ENCODE results near the gene CACNA1D.
A peak's percentile ranks its signal among the peaks of the same experiment; 100 is the strongest.

CACNA1D gene

DNA sequence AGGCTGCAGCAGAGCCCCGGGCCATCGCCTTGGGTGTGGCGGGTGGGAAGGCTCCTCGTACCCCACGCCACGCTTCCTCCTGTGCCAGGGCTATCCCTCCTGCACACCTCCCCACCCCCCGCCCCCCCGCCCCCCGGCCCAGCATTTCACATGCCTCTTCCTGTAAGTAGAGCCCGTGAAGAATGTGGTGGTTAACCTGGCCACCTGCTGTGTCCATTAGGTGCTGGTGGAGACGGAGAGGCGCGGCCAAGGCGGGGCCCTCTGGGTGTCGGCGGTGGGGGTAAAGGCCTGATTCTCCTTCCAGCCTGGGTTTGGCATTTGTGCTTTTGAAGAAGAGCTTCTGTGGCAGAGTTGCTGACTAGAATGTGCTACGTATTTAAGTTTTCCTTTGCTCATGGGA lies 224.1 kb downstream of the CACNA1D start:
- H3K14ac ChIP-seq (ENCODE audit: low read length in 2 of 2): no peak overlapping the region
- no peaks in the 10 kb centered on the region for H3K27me3 ChIP-seq (ENCODE audit: control insufficient read depth in 1 of 2, insufficient read depth in 1 of 2, low read length in 2 of 2)
- no peak overlapping the region for H2BK15ac ChIP-seq (ENCODE audit: low read depth, poor library complexity, severe bottlenecking)
- H3K79me1 ChIP-seq (replicated peaks; ENCODE audit: low read length, poor library complexity, severe bottlenecking): no peaks in the 10 kb centered on the region
- no peaks in the 10 kb centered on the region for H3K36me3 ChIP-seq (ENCODE audit: control insufficient read depth in 1 of 2, insufficient read depth in 2 of 2, low read depth in 1 of 2, low read length in 2 of 2)
- H3K27ac ChIP-seq (ENCODE audit: low read length, poor library complexity, severe bottlenecking): no peak overlapping the region
- H3K4ac ChIP-seq (ENCODE audit: low read depth in 1 of 2, low read length in 2 of 2): no peak overlapping the region
- H2BK12ac ChIP-seq (ENCODE audit: low read length in 2 of 2): no peak overlapping the region
- no peaks in the 10 kb centered on the region for H3K9me3 ChIP-seq (ENCODE audit: control insufficient read depth, low read length)
- DNase-seq: no peak
- no peak overlapping the region for H3K9ac ChIP-seq (ENCODE audit: low read length)
- H3K4me3 ChIP-seq (ENCODE audit: insufficient read depth in 1 of 2, low read depth in 1 of 2, low read length in 2 of 2): no peak overlapping the region
- peaks cover 4% of the 10 kb centered on the region for H3K4me1 ChIP-seq (ENCODE audit: control insufficient read depth, insufficient read depth, low read depth, low read length)
- H2BK120ac ChIP-seq (ENCODE audit: low read depth, low read length): no peak overlapping the region
- H2AK5ac ChIP-seq (ENCODE audit: low read length, severe bottlenecking): no peak overlapping the region
- no peak overlapping the region for H3K4me2 ChIP-seq (ENCODE audit: low read length, poor library complexity, severe bottlenecking)
- no peak overlapping the region for H2AFZ ChIP-seq (ENCODE audit: low read depth, low read length)
- no peak overlapping the region for H4K91ac ChIP-seq (ENCODE audit: low read length)
- no peak overlapping the region for H4K8ac ChIP-seq (ENCODE audit: low read length)
- no peak overlapping the region for H2BK5ac ChIP-seq (ENCODE audit: low read depth, low read length, poor library complexity, severe bottlenecking)
- H3K23ac ChIP-seq (ENCODE audit: low read length in 2 of 2): no peak overlapping the region
- 65% methylated on average over 8 of the region's 17 CpGs for WGBS
- H3K18ac ChIP-seq (ENCODE audit: low read depth in 1 of 2, low read length in 2 of 2): no peak overlapping the region

DNA sequence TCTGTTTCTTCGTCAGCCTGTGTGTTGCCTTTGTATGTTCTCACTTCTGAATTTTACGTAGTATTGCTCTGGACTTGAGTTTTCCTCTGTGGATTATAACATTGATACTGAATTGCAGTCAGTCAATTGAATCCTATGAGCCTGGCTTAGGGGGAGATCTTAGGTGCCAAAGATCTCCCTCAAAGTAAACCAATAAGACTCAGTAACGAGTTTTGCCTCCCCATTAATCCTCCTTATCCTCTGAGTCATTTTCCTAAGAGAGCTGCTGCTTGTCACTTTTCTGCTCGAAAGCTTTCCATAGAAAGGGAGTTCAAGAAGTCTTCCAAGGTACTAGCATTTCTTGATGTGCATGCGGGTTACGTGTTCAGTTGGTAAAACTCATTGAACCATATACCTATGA lies 225.4 kb downstream of the CACNA1D start:
- Histone ChIP-seq H2BK15ac (ENCODE audit: low read depth, poor library complexity, severe bottlenecking) (no peak overlapping the region), H4K8ac (ENCODE audit: low read length) (no peak overlapping the region), H3K27me3 (ENCODE audit: control insufficient read depth in 1 of 2, insufficient read depth in 1 of 2, low read length in 2 of 2) (no peaks in the 10 kb centered on the region), H3K79me1 (replicated peaks; ENCODE audit: low read length, poor library complexity, severe bottlenecking) (no peaks in the 10 kb centered on the region), H3K9me3 (ENCODE audit: control insufficient read depth, low read length) (no peaks in the 10 kb centered on the region), H2AFZ (ENCODE audit: low read depth, low read length) (no peak overlapping the region), H3K23ac (ENCODE audit: low read length in 2 of 2) (no peak overlapping the region), H2AK5ac (ENCODE audit: low read length, severe bottlenecking) (no peak overlapping the region), H3K18ac (ENCODE audit: low read depth in 1 of 2, low read length in 2 of 2) (no peak overlapping the region), H3K27ac (ENCODE audit: low read length, poor library complexity, severe bottlenecking) (no peak overlapping the region), H2BK120ac (ENCODE audit: low read depth, low read length) (no peak overlapping the region), H2BK12ac (ENCODE audit: low read length in 2 of 2) (no peak overlapping the region), H3K4ac (ENCODE audit: low read depth in 1 of 2, low read length in 2 of 2) (no peak overlapping the region), H3K14ac (ENCODE audit: low read length in 2 of 2) (no peak overlapping the region), H3K4me3 (ENCODE audit: insufficient read depth in 1 of 2, low read depth in 1 of 2, low read length in 2 of 2) (no peak overlapping the region), H3K4me2 (ENCODE audit: low read length, poor library complexity, severe bottlenecking) (no peak overlapping the region), H3K9ac (ENCODE audit: low read length) (no peak overlapping the region), H3K36me3 (ENCODE audit: control insufficient read depth in 1 of 2, insufficient read depth in 2 of 2, low read depth in 1 of 2, low read length in 2 of 2) (no peaks in the 10 kb centered on the region), H3K4me1 (ENCODE audit: control insufficient read depth, insufficient read depth, low read depth, low read length) (peaks cover 4% of the 10 kb centered on the region), H2BK5ac (ENCODE audit: low read depth, low read length, poor library complexity, severe bottlenecking) (no peak overlapping the region), H4K91ac (ENCODE audit: low read length) (no peak overlapping the region)
- no peak for DNase-seq
- WGBS: 59% methylated on average over 4 of the region's 6 CpGs

DNA sequence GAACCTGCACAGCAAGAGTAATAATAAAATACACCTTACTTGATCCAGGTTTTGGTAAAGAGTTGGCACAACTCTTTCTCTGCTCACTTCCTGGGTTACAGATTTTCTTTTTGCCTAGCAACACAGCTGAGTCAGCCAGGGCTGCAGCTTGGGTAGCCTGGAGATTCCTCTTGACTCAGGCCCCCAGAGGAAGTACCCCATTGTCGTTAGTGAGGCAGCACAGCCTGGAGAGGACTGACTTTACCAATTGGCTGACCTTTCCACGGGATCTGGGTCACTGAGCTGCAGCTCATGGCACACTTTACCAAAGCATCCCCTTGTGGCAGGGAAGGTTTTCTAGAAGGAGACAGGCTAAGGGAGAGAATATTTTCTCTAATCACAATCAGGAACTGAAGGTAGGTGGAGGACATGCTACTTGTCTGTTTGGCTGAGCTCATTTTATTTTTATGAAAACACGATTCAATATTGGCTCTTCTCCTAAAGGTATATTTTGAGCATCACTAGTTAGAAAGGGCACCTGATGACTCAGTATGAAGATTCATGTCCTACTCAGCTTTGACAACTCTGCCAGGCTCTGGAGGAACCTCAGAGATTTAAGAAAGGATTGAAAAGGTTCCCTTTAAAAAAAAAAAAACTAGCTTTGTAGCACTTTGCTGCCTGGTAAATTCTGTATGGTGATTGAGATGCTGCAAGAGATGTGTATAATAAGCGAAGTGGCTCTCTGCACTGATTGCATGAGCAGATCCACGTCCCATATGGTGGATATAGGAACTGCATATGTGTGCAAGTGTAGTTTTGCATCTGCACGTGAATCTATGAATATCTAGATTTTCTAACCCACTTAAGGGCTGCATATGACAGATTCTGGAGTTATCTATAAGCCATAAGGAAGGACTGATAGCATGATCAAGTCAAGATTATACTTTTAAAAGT lies 227.0 kb downstream of the CACNA1D start:
- Histone ChIP-seq H3K23ac (ENCODE audit: low read length in 2 of 2) (no peak overlapping the region), H3K36me3 (ENCODE audit: control insufficient read depth in 1 of 2, insufficient read depth in 2 of 2, low read depth in 1 of 2, low read length in 2 of 2) (no peaks in the 10 kb centered on the region), H3K4me2 (ENCODE audit: low read length, poor library complexity, severe bottlenecking) (no peak overlapping the region), H2BK120ac (ENCODE audit: low read depth, low read length) (no peak overlapping the region), H2AFZ (ENCODE audit: low read depth, low read length) (no peak overlapping the region), H2AK5ac (ENCODE audit: low read length, severe bottlenecking) (no peak overlapping the region), H3K9me3 (ENCODE audit: control insufficient read depth, low read length) (no peaks in the 10 kb centered on the region), H3K9ac (ENCODE audit: low read length) (peak overlapping the region; percentile 18), H2BK12ac (ENCODE audit: low read length in 2 of 2) (no peak overlapping the region), H3K4me1 (ENCODE audit: control insufficient read depth, insufficient read depth, low read depth, low read length) (peaks cover 2% of the 10 kb centered on the region), H3K27me3 (ENCODE audit: control insufficient read depth in 1 of 2, insufficient read depth in 1 of 2, low read length in 2 of 2) (peaks cover 0 to 4% of the 10 kb centered on the region in 2 experiments), H3K4me3 (ENCODE audit: insufficient read depth in 1 of 2, low read depth in 1 of 2, low read length in 2 of 2) (no peak overlapping the region), H3K79me1 (replicated peaks; ENCODE audit: low read length, poor library complexity, severe bottlenecking) (no peaks in the 10 kb centered on the region), H3K18ac (ENCODE audit: low read depth in 1 of 2, low read length in 2 of 2) (no peak overlapping the region), H2BK5ac (ENCODE audit: low read depth, low read length, poor library complexity, severe bottlenecking) (no peak overlapping the region), H4K8ac (ENCODE audit: low read length) (no peak overlapping the region), H3K4ac (ENCODE audit: low read depth in 1 of 2, low read length in 2 of 2) (no peak overlapping the region), H3K27ac (ENCODE audit: low read length, poor library complexity, severe bottlenecking) (no peak overlapping the region), H2BK15ac (ENCODE audit: low read depth, poor library complexity, severe bottlenecking) (no peak overlapping the region), H3K14ac (ENCODE audit: low read length in 2 of 2) (no peak overlapping the region), H4K91ac (ENCODE audit: low read length) (no peak overlapping the region)
- 50% methylated on average over 4 of the region's 6 CpGs for WGBS
- no peak for DNase-seq

DNA sequence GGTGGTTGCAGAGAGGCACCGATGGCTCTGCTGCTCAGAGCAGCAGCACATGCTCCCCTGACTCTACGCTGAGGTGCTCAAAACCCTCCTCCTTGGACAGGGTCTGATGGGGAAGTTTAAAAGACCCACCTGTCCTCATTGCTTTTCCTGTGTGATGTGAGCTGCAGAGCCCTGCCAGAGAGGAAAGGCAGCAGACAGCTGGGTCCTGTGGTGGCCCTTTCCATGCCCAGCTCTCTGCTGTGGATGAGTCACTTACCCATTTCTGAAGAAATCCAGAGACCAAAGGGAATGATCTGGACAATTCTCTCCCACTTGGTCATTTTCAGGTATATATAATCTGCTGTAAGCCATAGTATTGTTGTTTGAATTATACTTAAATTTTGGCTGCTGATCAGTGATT lies 230.2 kb downstream of the CACNA1D start:
- H3K4me3 ChIP-seq (ENCODE audit: insufficient read depth in 1 of 2, low read depth in 1 of 2, low read length in 2 of 2): no peak overlapping the region
- H3K14ac ChIP-seq (ENCODE audit: low read length in 2 of 2): no peak overlapping the region
- H3K27me3 ChIP-seq (ENCODE audit: control insufficient read depth in 1 of 2, insufficient read depth in 1 of 2, low read length in 2 of 2): peaks cover 4 to 6% of the 10 kb centered on the region in 2 experiments
- no peak overlapping the region for H2AK5ac ChIP-seq (ENCODE audit: low read length, severe bottlenecking)
- no peak overlapping the region for H3K4me2 ChIP-seq (ENCODE audit: low read length, poor library complexity, severe bottlenecking)
- no peak overlapping the region for H2BK12ac ChIP-seq (ENCODE audit: low read length in 2 of 2)
- 81% methylated on average over 2 of the region's 2 CpGs for WGBS
- H3K9ac ChIP-seq (ENCODE audit: low read length): no peak overlapping the region
- no peak overlapping the region for H2BK15ac ChIP-seq (ENCODE audit: low read depth, poor library complexity, severe bottlenecking)
- DNase-seq: no peak
- H2BK120ac ChIP-seq (ENCODE audit: low read depth, low read length): no peak overlapping the region
- no peaks in the 10 kb centered on the region for H3K36me3 ChIP-seq (ENCODE audit: control insufficient read depth in 1 of 2, insufficient read depth in 2 of 2, low read depth in 1 of 2, low read length in 2 of 2)
- H2AFZ ChIP-seq (ENCODE audit: low read depth, low read length): no peak overlapping the region
- H4K91ac ChIP-seq (ENCODE audit: low read length): no peak overlapping the region
- no peaks in the 10 kb centered on the region for H3K9me3 ChIP-seq (ENCODE audit: control insufficient read depth, low read length)
- no peak overlapping the region for H4K8ac ChIP-seq (ENCODE audit: low read length)
- H3K18ac ChIP-seq (ENCODE audit: low read depth in 1 of 2, low read length in 2 of 2): no peak overlapping the region
- H3K4ac ChIP-seq (ENCODE audit: low read depth in 1 of 2, low read length in 2 of 2): no peak overlapping the region
- H3K4me1 ChIP-seq (ENCODE audit: control insufficient read depth, insufficient read depth, low read depth, low read length): peaks cover 2% of the 10 kb centered on the region
- H3K23ac ChIP-seq (ENCODE audit: low read length in 2 of 2): no peak overlapping the region
- no peak overlapping the region for H2BK5ac ChIP-seq (ENCODE audit: low read depth, low read length, poor library complexity, severe bottlenecking)
- no peaks in the 10 kb centered on the region for H3K79me1 ChIP-seq (replicated peaks; ENCODE audit: low read length, poor library complexity, severe bottlenecking)
- H3K27ac ChIP-seq (ENCODE audit: low read length, poor library complexity, severe bottlenecking): no peak overlapping the region

All from mesenchymal stem cell (in vitro differentiated cells and primary cell).